ENCODE data around the gene ZNF442.
"Not testable (repeated sequence)": the region's sequence is repeated elsewhere in the genome, so short reads cannot be mapped to it uniquely, and the experiment has no call there.

Gene ZNF442

DNA sequence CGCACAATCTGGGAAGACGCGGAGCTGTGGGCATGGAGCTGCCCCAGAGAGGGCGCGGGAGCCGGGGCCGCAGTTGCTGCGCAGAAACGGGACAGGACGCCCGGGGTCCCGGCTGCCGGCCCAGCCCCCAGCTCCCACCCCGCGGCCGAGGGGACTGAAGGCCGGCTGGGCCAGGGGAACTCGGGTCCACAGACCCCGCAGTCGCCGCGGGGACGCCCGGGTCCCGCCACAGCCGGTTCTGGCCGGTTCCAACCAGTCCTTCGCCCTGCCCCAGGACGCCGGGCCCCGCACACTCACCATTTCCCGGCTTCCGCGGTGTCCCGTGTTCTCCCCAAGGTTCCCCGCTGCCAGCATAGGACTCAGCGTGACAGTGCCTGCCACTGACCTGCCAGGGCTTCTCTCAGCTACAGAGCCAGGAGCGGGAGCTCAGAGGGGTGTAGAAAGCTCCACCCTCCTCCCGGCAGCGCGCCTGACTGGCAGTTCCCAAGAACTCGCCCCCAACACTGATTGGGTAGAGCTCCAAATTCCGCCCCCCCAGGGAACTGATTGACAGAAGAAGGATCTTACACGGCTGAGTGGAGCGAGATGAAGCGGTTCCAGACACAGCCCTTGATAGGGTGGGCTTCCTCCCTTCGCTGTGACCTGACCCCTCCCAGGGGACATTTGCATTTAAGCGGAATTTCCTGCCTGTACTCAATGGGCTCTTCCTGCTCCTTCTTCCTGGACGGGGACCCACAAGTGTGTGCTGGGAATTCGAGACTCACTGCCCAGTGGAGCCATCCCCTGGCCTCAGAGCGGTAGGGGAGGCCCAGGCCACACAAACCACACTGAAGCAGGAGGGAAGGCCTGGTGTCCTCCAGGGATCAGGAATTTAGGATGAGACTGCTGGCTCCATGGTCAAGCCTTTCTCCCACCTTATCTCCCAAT lies at the start of gene ZNF442:
TSS of gene ZNF442 (minus strand) at position 448 of the 927 bp plus-strand sequence. CDS start 2,052 bp downstream, outside the sequence.
- no peaks in the 10 kb centered on the region for H4K20me1 ChIP-seq (ENCODE audit: insufficient read depth, low read length, poor library complexity, severe bottlenecking)
- H3K9me3 ChIP-seq (ENCODE audit: insufficient read depth, low read depth, low read length) = no peaks in the 10 kb centered on the region
- no peak for TF ChIP-seq EZH2phosphoT487 (IDR thresholded peaks at IDR 0.05; ENCODE audit: borderline replicate concordance)
- TF ChIP-seq, protein P1, sequence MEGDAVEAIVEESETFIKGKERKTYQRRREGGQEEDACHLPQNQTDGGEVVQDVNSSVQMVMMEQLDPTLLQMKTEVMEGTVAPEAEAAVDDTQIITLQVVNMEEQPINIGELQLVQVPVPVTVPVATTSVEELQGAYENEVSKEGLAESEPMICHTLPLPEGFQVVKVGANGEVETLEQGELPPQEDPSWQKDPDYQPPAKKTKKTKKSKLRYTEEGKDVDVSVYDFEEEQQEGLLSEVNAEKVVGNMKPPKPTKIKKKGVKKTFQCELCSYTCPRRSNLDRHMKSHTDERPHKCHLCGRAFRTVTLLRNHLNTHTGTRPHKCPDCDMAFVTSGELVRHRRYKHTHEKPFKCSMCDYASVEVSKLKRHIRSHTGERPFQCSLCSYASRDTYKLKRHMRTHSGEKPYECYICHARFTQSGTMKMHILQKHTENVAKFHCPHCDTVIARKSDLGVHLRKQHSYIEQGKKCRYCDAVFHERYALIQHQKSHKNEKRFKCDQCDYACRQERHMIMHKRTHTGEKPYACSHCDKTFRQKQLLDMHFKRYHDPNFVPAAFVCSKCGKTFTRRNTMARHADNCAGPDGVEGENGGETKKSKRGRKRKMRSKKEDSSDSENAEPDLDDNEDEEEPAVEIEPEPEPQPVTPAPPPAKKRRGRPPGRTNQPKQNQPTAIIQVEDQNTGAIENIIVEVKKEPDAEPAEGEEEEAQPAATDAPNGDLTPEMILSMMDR (conservative IDR thresholded peaks at IDR 0.05; ENCODE audit: low read length) = peak; percentile 40
- H2AFZ ChIP-seq (ENCODE audit: low read length) = peak within 1 kb of the TSS; percentile 86
- no peaks in the 10 kb centered on the region for H3F3A ChIP-seq (ENCODE audit: low read depth)
- peak within 1 kb of the TSS; percentile 72 for H3K9ac ChIP-seq (ENCODE audit: low read depth, low read length, poor library complexity, severe bottlenecking)
- peak within 1 kb of the TSS; percentile 76 for H3K4me2 ChIP-seq (ENCODE audit: low read depth, low read length, poor library complexity, severe bottlenecking)
- no peaks in the 10 kb centered on the region for H3K79me2 ChIP-seq (ENCODE audit: insufficient read depth, low read length)
- H3K4me1 ChIP-seq (ENCODE audit: insufficient read depth, low read length, poor library complexity, severe bottlenecking) = peaks cover 12% of the 10 kb centered on the region
- H3K27me3 ChIP-seq (ENCODE audit: insufficient read depth, low read length, poor library complexity, severe bottlenecking) = no peaks in the 10 kb centered on the region
- no peaks in the 10 kb centered on the region for H3K9me2 ChIP-seq (replicated peaks; ENCODE audit: low read depth, low read length)
- no peaks in the 10 kb centered on the region for H3K36me3 ChIP-seq (ENCODE audit: insufficient read depth, low read length)
- peak within 1 kb of the TSS; percentile 77 for H3K4me3 ChIP-seq (ENCODE audit: low read length, poor library complexity, severe bottlenecking)

DNA sequence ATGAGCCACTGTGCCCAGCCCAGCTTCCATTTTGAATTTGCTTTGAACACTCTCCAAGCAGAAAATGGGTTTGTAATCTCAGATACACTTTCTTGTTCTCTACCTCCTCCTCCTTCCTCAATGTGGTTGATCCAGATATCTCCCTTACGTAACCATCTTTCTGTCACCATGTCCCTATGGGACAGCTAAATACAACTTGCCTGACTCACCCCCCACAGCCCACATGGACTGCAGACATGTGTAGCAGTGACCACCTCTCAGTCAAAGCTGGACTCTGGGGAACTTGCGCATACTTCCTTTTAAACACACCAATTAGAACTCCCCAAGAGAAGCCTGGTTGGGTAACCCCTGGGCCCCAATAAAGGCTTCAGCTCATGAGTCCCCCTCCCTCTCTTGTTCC lies 46.4 kb upstream of the ZNF442 start:
- no peaks in the 10 kb centered on the region for H4K20me1 ChIP-seq (ENCODE audit: insufficient read depth, low read length, poor library complexity, severe bottlenecking)
- H3K9ac ChIP-seq (ENCODE audit: low read depth, low read length, poor library complexity, severe bottlenecking) = no peak overlapping the region
- no peaks in the 10 kb centered on the region for H3F3A ChIP-seq (ENCODE audit: low read depth)
- H3K4me1 ChIP-seq (ENCODE audit: insufficient read depth, low read length, poor library complexity, severe bottlenecking) = no peaks in the 10 kb centered on the region
- no peaks in the 10 kb centered on the region for H3K36me3 ChIP-seq (ENCODE audit: insufficient read depth, low read length)
- H3K27me3 ChIP-seq (ENCODE audit: insufficient read depth, low read length, poor library complexity, severe bottlenecking) = no peaks in the 10 kb centered on the region
- no peak overlapping the region for H3K4me3 ChIP-seq (ENCODE audit: low read length, poor library complexity, severe bottlenecking)
- no peak overlapping the region for H3K4me2 ChIP-seq (ENCODE audit: low read depth, low read length, poor library complexity, severe bottlenecking)
- no peaks in the 10 kb centered on the region for H3K9me2 ChIP-seq (replicated peaks; ENCODE audit: low read depth, low read length)
- H3K79me2 ChIP-seq (ENCODE audit: insufficient read depth, low read length) = no peaks in the 10 kb centered on the region
- H2AFZ ChIP-seq (ENCODE audit: low read length) = no peak overlapping the region
- no peaks in the 10 kb centered on the region; the same call in 1 of the 2 replicates for H3K9me3 ChIP-seq (ENCODE audit: insufficient read depth, low read depth, low read length)
- TF ChIP-seq EZH2phosphoT487 (IDR thresholded peaks at IDR 0.05; ENCODE audit: borderline replicate concordance) = no peak
- TF ChIP-seq, protein P1 (conservative IDR thresholded peaks at IDR 0.05; ENCODE audit: low read length) = no peak

DNA sequence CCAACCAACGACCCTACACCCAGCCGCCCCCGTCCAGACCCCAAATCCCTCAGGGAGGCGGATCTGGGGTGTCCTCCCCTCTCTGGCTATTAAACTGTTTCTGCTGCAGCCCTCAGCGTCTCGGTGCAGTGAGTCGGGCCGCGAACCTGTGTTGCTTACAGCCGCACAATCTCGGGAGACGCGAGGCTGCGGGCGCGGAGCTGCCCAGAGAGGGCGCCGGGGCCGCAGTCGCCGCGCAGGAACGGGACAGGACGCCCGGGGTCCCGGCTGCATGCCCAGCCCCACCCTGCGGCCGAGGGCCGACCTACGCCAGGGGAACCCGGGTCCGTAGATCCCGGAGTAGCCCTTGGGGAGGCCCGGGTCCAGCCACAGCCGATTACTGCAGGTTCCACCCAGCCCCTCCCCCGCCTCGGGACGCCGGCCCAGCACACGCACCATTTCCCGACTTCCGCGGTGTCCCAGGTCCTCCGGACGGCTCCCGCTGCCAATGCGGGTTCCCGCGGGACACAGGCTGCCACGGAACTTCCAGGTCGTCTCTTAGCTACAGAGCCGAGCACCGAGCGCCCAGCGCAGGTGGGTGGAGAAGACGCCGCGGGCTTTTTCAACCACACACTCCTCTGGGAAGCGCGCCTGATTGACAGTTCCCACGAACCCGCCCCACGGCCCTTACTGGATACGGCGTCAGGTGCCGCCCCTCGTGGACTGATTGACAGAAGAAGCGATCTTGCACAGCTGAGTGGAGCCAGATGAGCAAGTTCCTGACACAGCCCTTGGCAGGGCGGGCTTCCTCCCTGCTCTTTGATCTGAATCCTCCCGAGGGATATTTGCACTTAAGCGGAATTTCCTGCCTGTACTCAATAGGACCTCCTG lies 35.4 kb upstream of the ZNF442 start, which contains the start of gene ZNF799:
TSS of gene ZNF799 (minus strand) at position 639 of the 870 bp plus-strand sequence. CDS start at position 438, 201 bp downstream.
- Histone ChIP-seq H3K4me3 (ENCODE audit: low read length, poor library complexity, severe bottlenecking) (peak within 1 kb of the TSS; percentile 80), H3K36me3 (ENCODE audit: insufficient read depth, low read length) (0 out of 2 replicates have a peak, but pooled peaks cover 4% of the 10 kb centered on the region), H3K9ac (ENCODE audit: low read depth, low read length, poor library complexity, severe bottlenecking) (peak within 1 kb of the TSS; percentile 76), H3K9me2 (replicated peaks; ENCODE audit: low read depth, low read length) (no peaks in the 10 kb centered on the region), H3K9me3 (ENCODE audit: insufficient read depth, low read depth, low read length) (no peaks in the 10 kb centered on the region), H3K27me3 (ENCODE audit: insufficient read depth, low read length, poor library complexity, severe bottlenecking) (no peaks in the 10 kb centered on the region), H3K79me2 (ENCODE audit: insufficient read depth, low read length) (peaks cover 37% of the 10 kb centered on the region), H3K4me1 (ENCODE audit: insufficient read depth, low read length, poor library complexity, severe bottlenecking) (peaks cover 18% of the 10 kb centered on the region), H3K4me2 (ENCODE audit: low read depth, low read length, poor library complexity, severe bottlenecking) (peak within 1 kb of the TSS; percentile 96), H2AFZ (ENCODE audit: low read length) (peak within 1 kb of the TSS; percentile 89), H4K20me1 (ENCODE audit: insufficient read depth, low read length, poor library complexity, severe bottlenecking) (peaks cover 4% of the 10 kb centered on the region), H3F3A (ENCODE audit: low read depth) (no peaks in the 10 kb centered on the region)
- TF ChIP-seq, protein P1 (conservative IDR thresholded peaks at IDR 0.05; ENCODE audit: low read length) = no peak; the same call in 1 of the 2 replicates
- no peak for TF ChIP-seq EZH2phosphoT487 (IDR thresholded peaks at IDR 0.05; ENCODE audit: borderline replicate concordance)

DNA sequence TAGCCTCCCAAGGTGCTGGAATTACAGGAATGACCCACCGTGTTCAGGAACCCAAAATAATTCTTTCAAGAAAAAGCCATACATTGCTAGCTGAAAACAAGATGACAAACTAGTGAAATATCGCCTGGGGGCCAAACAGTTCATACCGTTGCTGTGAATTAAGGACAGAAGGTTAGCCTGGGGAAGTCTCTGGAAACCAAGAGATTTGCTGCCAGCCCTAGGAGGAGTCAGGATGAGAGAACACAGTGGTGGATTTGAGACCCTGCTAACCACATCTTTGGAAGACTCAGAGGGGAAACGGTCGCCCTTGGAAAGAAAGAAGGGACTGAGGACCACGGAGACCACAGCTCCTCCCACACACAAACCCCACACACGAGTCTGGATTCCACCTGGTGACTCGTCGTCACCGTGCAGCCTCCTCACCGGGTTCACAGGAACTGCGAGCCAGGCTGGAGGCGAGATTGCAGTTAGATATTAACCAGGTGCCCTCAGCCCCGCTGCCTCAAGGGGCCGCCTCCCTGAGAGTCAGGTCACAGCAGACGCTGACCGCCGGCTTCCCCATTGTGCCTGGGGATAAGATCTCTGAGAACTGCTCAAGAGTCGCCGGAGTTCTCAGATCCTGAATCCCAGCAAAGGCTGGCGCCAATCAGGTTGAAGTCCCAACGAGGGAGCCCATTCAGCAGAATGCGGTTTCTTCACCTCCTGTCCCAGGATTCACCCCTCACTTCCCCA lies 34.6 kb upstream of the ZNF442 start:
- not testable (repeated sequence) for H4K20me1 ChIP-seq (ENCODE audit: insufficient read depth, low read length, poor library complexity, severe bottlenecking); H3K9me3 ChIP-seq (ENCODE audit: insufficient read depth, low read depth, low read length); H3K27me3 ChIP-seq (ENCODE audit: insufficient read depth, low read length, poor library complexity, severe bottlenecking); H3F3A ChIP-seq (ENCODE audit: low read depth); H3K9me2 ChIP-seq (replicated peaks; ENCODE audit: low read depth, low read length); H3K36me3 ChIP-seq (ENCODE audit: insufficient read depth, low read length)
- Histone ChIP-seq H3K9ac (ENCODE audit: low read depth, low read length, poor library complexity, severe bottlenecking) (peak overlapping the region; percentile 76), H3K4me3 (ENCODE audit: low read length, poor library complexity, severe bottlenecking) (peak overlapping the region; percentile 80), H3K4me1 (ENCODE audit: insufficient read depth, low read length, poor library complexity, severe bottlenecking) (peaks cover 18% of the 10 kb centered on the region), H2AFZ (ENCODE audit: low read length) (peak overlapping the region; percentile 89), H3K4me2 (ENCODE audit: low read depth, low read length, poor library complexity, severe bottlenecking) (peak overlapping the region; percentile 96), H3K79me2 (ENCODE audit: insufficient read depth, low read length) (peaks cover 43% of the 10 kb centered on the region)

Data from Loucy (cell line).